Hematopoietic multipotent progenitor cell treated with erythropoietin and hydrocortisone succinate and interleukin-3 and kit ligand, for 6 days (in vitro differentiated cells): ENCODE measurements around the gene LDLRAP1.

Source experiments
- DNase-seq: peaks from one replicate; pipeline ENCODE4 v3.0.0-alpha.2; 2015

LDLRAP1 gene

DNA sequence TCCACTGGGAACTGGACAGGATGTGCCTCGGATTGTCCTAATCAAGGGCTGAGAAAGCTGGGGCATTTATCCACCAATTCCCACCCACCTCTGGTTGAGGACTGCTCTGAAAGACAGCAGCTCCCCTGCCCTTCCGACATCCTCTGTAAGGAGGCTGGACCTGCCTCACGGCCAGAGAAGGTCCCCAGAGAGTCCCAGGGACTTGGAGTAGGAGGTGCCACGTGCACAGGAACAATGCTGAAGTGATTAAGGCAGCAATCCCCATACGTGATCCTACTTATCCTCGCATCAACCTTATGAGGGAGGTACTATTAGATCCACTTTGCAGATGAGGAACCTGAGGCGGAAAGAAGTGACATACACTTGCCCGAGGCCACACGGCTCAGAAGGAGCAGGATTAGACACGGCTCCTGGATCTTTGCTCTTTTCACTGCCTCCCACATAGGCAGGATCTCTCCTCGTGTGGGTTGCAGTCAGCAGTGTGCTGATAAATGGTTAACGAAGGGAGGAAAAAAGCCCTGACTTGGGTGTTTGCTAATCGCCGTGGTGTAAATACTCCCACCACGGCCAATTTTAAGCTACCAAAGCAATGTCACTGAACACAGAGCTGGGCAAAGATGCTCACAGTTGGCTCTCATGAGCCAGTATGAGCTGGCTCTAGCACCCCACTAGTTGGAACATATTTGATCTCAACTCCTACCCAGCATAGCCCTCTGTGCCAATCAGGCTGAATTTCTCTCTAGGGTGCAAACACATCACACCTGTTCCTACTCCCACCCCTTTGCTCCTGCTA is 18.6 kb upstream of the LDLRAP1 start:
- DNase-seq: no peak

DNA sequence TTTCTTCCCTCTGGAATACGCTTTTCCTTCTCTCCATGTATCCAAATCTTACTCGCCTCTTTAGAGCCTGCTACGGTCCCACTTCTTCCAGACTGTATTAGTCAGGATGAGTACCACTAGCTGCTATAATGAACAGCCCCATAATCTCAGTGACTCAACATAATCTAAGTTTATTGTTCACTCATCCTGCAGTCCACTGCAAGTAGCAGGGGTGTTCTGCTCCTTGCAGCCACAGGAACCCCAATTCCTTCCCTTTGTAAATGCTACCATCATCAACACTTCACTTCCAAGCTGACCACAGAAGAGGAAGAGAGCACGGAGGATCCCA is 18.1 kb upstream of the LDLRAP1 start:
- no peak for DNase-seq

DNA sequence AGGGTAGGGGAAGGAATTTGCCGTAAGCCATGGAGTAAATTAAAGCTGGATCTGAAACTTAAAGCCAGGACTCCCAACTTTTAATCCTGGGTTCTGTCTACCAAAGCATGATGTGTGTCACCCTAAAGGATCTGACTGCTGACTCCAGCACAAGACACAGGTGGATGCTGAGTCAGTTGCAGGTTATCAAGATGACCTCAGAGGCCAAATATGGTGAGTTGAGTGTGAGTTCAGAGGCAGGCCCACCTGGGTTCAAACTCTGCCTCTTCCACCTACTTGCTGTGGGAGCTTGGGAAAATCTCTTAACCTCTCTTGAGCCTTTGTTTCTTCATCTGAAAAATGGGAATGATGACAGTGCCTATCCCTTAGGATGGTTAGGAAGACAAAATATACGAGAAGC is 16.7 kb upstream of the LDLRAP1 start:
- no peak for DNase-seq

DNA sequence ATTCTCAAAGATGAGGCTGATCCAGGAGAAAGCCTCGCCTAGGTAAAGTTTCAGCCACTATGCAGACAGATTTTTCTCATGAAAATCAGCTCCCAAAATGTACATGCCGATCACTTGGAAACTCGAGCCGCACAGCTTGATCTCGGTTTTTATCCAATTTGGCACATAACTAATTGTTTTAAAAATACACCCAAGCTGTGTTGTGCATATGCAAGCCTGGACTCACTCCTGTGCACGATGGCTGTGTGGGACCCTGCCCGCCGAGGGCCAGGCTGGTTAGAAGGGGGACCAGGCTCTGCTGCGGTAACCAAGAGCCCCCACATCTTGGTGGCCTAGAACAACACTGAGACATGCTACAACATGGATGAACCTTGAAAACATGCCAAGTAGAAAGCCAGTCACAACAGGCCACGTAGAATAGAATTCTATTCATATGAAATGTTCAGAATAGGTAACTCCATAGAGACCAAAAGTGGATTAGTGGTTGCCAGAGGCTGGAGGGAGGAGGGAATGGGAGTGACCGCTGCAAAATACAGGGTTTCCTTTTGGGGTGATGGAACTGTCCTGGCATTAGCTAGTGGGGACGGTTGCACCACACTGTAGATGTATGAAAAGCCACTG is 16.1 kb upstream of the LDLRAP1 start:
- no peak for DNase-seq

DNA sequence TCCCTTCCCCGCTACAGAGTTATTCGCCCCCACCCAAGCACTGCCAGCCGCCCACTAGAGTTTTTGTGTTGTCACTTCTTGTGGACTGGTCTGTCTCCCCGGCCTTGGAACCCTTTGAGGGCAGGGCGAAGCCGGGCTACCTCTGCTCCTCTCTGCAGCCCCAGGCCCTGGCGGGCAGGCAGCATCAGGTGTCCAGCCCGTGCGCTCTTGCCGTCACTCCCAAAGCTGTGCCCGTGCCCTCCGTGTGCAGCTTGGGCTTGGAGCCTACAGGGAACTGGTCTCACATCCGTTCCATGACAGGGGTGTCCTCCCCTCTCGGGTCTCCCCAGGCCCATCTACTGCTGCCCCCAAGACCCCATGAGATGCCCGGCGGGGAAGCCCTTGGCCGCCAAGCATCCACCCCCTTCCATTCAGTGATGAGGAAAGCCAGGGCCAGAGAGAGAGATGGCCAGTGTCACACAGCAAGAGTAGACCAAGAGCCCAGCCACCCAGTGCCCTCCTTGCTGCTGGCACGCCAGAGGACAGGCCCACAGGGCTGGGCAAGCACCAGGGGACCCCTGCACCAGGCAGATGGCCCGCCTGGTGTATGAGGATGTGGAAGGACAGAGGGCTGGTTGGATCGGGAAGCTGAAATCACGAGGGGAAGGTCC is 15.3 kb upstream of the LDLRAP1 start:
- no peak for DNase-seq

DNA sequence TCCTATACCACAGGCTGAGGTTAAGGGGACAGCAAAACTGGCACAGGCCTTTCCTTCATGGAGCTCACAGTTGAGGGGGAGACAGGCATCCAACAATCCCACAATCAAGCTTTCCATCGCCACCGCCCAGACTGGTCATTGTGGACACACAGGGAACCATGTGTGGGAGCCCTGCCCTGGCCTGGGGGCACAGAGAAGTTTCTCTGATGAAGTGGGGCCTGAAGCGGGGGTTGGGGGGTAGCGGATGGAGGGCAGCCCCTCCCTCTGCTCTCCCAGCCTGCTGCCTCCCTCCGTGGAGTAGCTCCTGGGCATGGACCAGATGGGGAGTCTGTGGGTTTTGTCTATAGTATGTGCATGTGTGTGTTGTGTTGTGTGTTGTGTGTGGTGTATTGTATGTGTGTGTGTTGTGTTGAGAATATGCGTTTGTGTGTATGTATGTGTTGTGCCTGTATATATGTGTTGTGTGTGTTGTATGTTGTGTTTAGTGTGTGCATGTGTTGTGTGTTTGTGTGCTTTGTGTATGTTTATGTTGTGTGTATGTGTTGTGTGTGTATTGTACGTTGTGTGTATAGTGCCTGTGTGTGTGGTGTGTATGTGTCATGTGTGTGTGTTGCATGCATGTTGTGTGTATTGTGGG is 14.4 kb upstream of the LDLRAP1 start:
- no peak for DNase-seq

DNA sequence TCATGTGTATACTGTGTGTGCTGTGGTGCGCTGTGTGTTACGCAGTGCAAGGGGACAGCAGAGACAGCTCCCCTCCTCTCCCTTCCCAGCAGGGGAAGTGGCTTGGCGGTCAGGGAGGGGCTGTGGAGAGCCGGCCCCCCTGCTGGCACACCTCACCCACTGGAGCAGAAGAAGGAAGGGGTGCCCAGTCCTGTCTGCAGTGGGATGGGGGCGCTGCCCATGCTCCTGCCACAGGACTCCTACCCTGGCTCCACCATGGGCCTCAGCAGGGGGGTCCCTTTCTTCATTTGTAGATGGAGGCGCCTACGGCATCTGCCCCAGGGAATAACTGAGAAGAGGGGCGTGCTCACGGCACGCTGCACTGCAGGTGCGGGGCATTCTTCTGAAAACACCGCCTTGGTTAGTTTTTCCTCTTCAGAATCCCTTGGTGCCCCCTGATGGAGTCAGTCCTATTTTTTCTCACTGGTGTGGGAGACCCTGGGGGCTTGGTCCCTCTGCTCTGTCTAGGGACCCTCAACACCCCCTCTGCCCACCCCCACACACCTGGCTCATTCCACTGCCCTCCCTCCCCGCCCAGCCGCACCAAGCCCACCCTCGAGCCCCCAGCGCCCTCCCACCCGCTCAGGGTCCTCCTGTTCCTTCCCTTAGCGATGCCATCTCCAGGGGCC is 13.8 kb upstream of the LDLRAP1 start:
- no peak for DNase-seq

DNA sequence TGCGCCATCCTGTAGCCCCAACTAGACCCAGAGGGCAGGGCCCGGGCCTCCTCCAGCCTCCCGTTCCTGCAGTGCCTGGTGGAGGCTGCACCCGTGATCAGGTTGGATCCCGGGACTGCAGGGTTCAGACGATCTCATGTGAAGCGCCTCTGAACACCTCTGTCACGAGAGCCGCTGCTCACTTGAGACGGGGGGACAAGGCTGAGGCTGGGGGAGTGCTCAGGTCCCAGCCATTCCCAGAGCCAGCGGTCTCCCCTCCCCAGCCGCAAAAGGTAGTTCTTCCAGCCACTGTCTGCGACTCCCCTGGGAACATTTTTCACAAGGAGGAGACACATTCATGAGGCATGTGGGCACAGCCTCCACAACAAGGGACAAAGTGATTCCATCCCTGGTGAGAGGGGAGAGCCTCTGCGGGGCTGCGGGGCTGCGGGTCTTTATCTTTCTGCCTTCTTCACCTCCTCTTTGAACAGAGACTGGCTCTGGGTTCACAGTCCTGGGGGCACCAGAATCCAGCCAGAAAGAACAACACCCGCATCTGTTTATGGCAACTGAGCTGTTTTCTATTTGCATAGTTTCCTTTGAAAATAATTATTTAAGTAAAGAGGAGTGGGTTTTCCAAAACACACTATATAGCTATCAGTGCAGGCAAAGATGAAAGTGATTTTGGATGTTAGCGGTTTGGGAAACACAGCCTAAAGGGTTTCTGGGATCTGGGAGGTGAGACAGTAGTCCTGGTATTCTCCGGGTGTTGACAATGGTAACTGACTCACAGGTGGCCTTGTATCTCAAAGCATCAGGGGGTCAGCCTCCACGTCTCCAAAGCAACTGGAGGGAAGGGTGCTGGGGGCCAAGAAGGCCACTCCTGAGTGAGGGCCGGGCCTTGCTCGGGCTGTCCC is 13.0 kb upstream of the LDLRAP1 start:
- DNase-seq: no peak

DNA sequence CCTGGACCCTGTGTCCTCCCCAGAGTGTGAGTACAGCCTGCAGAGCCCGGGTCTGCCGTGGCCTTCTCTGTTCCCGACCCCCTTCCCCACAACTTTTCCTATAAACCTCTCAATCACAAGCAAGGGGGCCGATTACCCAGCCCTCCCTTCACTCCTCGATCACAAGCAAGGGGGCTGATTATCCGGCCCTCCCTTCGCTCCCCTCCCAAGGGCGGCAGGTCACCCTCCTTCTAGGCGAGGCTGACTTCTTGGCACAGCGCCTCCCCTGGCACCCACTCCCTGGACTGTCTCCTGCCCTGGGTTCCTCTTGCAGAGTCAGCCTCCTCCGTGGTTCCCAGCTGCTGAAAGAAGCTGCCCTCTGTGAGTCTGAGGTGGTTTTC is 12.3 kb upstream of the LDLRAP1 start:
- DNase-seq: no peak

DNA sequence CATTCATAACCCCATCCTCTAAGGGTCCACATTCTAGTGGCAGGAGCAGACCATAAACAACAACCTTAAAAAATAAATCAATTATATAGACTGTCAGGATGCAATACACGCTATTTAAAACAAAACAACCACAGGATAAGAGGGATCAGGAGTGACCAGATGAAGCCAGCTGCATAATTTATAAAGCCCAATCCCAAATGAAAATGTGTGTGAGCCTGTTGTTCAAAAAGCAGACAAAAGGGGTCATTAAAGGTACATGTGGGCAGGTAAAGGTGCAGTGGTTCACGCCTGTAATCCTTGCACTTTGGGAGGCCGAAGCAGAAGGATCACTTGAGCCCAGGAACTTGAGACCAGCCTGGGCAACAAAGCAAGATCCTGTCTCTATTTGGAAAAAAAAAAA is 10.4 kb upstream of the LDLRAP1 start:
- no peak for DNase-seq

DNA sequence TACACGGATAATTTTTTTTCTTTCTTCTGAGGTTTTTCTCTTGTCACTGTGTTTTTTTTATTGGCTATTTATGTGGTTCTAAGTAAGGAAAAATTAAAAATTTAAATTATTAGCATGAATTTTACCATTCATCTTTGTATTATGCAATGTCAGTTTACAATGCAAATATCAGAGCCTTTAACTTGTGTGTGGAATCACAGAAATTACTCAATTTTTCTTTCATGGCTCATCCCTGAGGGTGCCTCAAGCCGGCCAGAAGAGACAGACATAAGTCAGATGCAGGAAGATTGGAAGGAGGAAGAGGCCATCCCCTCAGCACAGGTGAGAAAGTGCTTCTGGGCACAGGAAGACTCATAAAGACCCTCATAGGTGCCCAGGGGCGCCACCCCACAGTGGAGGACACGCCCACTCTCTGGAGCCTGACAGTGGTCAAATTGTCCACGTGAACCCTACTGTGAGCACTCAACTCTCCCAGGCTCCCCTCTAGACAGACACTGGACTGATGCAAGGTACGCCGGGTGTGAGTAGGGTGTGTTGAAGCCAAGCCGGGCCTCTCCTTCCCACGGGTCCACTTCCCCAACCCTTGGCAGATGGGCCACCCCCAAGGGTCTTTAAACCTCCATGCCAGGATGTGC is 9.5 kb upstream of the LDLRAP1 start:
- DNase-seq: no peak

DNA sequence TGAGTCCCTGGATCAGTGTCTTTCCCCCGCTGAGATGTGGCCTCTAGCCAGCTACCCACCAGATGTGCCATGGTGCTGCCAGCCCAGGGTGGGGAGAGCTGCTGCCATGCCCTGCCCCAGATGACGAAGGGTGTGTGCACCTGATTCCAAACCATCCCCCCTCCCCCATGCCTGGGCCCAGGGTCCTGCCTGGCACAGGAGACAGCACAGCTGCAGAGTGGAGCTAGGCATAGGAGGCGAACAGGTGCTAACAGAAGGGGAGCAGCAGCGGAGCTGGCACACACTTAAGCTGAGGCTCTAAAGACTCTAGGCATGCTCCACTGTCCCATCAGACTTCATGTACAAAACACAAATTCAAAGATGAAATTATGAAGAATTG is 9.0 kb upstream of the LDLRAP1 start:
- no peak for DNase-seq

DNA sequence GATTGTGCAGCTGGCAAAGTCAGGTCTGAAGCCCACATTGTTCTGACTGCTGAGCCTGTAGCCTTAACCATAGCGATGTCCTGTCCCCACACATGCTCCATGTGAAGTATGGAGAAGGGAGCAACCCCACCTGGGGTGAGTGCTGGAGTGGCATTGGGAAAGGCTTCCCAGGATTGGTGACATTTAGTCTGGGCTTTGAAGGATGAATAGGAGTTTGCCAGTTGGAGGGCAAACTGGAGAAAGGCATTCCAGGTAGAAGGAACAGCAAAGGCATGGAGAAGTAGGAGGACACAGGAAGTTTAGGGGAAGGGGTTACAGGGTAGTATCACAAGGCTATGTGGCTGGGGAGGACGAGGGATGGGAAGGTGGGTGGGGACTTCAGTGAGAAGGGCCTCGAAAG is 7.3 kb upstream of the LDLRAP1 start:
- no peak for DNase-seq

DNA sequence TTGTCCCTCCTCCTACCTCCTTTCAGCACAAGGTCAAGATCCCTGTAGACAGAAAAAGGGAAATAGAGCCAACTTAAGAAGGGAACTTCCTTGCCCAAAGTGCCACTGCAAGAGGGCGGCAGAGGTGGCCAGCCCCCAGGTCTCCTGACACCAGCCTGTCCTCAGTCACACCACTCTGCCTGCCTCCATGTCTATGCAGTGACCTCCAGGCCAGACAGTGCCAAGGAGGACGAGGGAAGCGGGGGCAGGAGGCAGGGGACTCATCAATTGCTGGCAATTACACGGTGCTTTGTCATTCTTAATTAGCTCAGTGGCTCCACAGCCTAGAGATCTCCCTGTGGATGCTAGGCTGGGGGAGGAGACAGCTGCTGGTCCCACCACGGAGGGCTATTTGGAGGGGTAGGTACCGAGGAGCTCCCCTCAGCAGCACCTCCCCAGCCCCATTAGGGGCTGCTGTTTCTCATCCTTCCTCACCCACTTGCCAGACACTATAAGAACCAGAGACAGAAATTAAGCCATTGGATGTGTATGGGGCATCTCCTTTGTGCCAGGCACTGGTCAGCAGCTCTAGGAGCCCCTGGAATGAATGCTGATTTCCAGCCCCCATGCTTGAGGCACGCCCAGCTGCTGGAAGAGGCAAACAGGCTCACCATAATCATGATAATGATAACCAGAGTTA is 6.1 kb upstream of the LDLRAP1 start:
- no peak for DNase-seq

DNA sequence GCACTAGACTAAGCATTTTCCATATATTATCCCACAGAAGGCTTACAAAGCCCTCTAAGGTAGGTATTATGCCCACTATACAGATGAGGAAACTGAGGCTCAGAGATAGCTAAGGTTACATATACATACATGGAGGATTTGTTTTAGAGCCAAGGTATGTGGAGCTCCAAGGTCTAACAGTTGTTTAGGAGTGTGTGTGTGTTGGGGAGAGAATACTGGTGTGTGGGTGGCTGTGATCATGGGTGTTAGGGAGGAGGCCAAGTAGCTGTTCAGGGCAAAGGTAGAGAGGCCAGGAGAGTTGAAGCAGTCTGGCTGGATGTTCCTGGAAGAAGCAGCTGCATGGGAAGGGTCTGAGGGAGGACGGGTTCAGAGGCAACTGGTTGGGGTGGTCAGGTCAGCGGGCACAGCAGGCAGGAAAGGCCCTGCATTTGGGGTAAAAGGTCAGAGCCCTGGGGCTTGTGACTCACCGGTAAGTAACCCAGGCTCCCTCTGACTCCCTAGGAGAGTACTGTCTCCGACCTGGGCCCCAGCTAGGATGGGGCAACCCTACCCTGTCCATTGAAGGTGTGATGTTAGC is 5.1 kb upstream of the LDLRAP1 start:
- DNase-seq: no peak

DNA sequence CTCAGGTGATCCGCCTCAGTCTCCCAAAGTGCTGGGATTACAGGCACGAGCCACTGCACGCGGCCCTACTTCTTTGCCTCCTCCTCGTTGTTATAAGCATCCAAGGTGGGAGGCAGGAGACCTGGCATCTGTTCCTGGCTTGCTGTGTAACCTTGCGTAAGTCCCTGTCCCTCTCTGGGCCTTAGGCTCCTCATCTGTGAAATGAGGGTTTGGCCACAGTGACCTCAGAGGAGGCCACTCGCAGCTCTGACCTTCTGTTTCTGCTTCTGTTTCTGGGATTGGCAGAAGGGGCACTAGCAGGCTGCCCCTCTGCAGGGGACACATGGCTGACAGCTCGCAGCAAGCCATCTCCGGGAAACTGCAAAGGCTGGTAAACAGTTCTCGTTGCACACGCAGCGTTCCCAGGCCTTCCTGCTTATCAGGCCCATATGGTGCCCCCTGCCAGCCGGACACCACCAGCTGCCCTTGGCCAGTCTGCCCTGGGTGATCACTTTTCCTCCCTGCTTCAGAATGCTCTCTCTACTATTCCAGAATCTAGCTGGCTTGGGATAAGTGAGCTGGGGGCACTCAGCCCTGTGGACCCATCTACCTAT is 2.6 kb upstream of the LDLRAP1 start:
- no peak for DNase-seq

DNA sequence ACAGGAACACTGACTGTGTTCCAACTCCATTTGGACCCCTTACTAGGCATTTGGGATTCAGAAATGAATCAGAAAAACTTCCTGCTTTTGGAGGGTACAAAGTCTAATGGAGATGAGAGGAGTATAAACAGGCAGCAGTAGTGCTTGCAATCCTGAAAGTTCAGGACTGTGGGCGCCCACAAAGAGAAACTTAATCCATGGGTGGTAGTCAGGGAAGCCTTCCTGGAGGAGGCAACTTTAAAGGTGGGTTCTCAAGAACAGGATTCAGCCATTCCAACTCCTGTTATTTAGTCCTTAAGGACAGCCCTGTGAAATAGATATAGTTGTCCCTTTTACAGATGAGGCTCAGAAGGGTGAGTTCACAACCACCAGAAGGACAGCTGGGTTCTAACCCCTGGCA is 2.0 kb upstream of the LDLRAP1 start:
- DNase-seq: no peak

DNA sequence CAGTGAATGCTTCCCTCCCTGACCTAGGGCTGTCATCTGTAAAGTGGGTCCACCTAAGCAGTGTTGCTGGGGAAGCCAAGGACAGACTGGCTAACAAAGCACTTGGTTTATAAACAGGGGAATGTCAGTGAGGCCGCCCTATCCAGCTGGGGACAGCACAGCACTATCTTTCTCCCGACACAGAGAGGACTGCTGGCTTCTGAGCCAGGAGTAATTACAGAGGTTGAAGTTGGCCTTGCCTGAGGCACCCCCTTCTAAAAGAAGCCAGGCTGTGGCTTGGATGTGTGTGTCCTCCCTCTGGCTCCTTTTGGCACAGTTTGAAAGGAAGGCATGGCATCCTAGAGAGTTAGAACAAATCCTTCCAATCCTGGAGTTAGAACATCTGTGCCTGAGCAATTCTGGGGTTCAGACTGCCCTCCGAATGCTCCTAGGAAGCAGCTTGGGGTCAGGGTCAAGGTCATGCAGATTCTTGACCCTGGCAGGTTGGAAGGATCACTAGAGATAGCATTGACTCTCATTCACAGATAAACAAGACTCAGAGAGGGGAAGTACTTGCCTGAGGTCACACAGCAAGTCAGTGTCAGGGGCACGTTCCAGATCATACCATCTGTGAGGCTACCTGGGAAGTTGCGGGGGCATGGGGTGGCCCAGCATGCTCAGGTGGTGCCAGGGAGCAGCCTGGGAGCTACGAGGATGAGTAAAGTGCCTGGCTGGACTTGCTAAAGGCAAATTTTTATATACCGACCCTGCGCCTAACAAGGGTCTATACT is 1.3 kb upstream of the LDLRAP1 start:
- no peak for DNase-seq

DNA sequence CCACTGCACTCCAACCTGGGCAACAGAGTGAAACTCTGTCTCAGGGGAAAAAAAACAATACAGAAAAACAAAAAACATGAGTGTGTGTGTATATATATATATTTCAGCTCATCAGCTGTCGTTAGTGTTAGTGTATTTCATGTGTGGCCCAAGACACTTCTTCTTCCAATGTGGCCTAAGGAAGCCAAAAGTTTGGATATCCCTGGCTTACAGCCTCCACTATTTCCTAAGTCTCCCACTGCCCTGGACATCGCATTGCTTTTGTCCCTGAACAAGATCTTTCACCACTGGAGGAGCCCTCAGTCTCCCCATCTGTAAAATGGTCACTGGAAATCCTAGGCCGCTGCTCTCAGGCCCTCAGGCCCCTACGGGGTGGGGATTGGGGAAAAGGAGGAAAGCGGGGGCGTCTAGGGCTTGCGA is 391 bp upstream of the LDLRAP1 start:
- no peak for DNase-seq
